SK-N-MC (cell line): ENCODE data around the gene UTP18.

Source experiments
- DNase-seq: peaks from one replicate; pipeline ENCODE4 v3.0.0-alpha.2; 2011; ENCODE audit warnings: low read depth, low spot score
- H3K27ac ChIP-seq: fragments of 200-600 bp; sonication (generic); 2 replicates; pipeline ENCODE4 v1.5.1; 2016; ENCODE audit warnings: mixed run types
- H3K36me3 ChIP-seq: fragments of 200-600 bp; sonication (generic); 2 replicates; pipeline ENCODE4 v1.6.1; 2017; ENCODE audit warnings: antibody characterized with exemption, low read length, mixed read lengths; ENCODE audit not compliant: insufficient read depth
- H3K4me3 ChIP-seq: fragments of 200-600 bp; sonication (generic); 2 replicates; pipeline ENCODE4 v1.5.1; 2016
- H3K9ac ChIP-seq: fragments of 200-600 bp; sonication (generic); 2 replicates; pipeline ENCODE4 v1.8.0; 2017; ENCODE audit warnings: mixed run types, mixed read lengths; ENCODE audit not compliant: insufficient read length
- H3K9me3 ChIP-seq: fragments of 200-600 bp; sonication (generic); 2 replicates; pipeline ENCODE4 v1.6.1; 2017; ENCODE audit warnings: low read depth, mild to moderate bottlenecking, antibody characterized with exemption, low read length, moderate library complexity, mixed read lengths
- EZH2 ChIP-seq: fragments of 200-600 bp; sonication (generic); IDR thresholded peaks from one replicate; pipeline ENCODE4 v1.6.1; 2017; ENCODE audit warnings: antibody characterized with exemption
- FOXP2 ChIP-seq: optimal IDR thresholded peaks from 2 replicates; pipeline ENCODE3; 2011; ENCODE audit warnings: mild to moderate bottlenecking, moderate library complexity; ENCODE audit not compliant: insufficient read depth; ENCODE audit errors: extremely low read length, control extremely low read depth
- POLR2AphosphoS5 ChIP-seq: IDR thresholded peaks from 2 replicates; pipeline ENCODE4 v1.6.1; 2012; ENCODE audit warnings: mild to moderate bottlenecking, low read depth, low read length, borderline replicate concordance

Gene UTP18

GRCh38 chr17:51230306-51230705, 30.0 kb upstream of the UTP18 start:
- DNase-seq = no peak

GRCh38 chr17:51231999-51232398, 28.3 kb upstream of the UTP18 start:
- no peak overlapping the region for H3K27ac ChIP-seq
- 0 out of 2 replicates have a peak, but pooled peaks cover 10% of the 10 kb centered on the region for H3K36me3 ChIP-seq
- H3K9ac ChIP-seq = no peak overlapping the region
- no peaks in the 10 kb centered on the region for H3K9me3 ChIP-seq
- DNase-seq = no peak
- no peak overlapping the region for H3K4me3 ChIP-seq
- TF ChIP-seq FOXP2 (no peak), EZH2 (no peak), POLR2AphosphoS5 (no peak)

More at GRCh38 chr17:51230306-51230705, 30.0 kb upstream of the UTP18 start:
- Histone ChIP-seq H3K9ac (no peak overlapping the region), H3K4me3 (no peak overlapping the region), H3K27ac (no peak overlapping the region; the same call in 1 of the 2 replicates), H3K36me3 (peaks cover 4% of the 10 kb centered on the region; the same call in 1 of the 2 replicates), H3K9me3 (no peaks in the 10 kb centered on the region)
- TF ChIP-seq FOXP2 = no peak
- no peak for TF ChIP-seq POLR2AphosphoS5
- TF ChIP-seq EZH2 = no peak

- H3K4me3 ChIP-seq = no peak overlapping the region
- H3K9ac ChIP-seq = no peak overlapping the region
- peaks cover 19% of the 10 kb centered on the region for H3K36me3 ChIP-seq
- H3K9me3 ChIP-seq = no peaks in the 10 kb centered on the region
- H3K27ac ChIP-seq = no peak overlapping the region
- no peak for DNase-seq
- no peak for TF ChIP-seq POLR2AphosphoS5
These were observed 26.2 kb upstream of the UTP18 start for GRCh38 chr17:51234162-51234561.

- TF ChIP-seq FOXP2 (no peak), POLR2AphosphoS5 (no peak), EZH2 (no peak)
- H3K36me3 ChIP-seq = peaks cover 15% of the 10 kb centered on the region
- no peak overlapping the region for H3K9ac ChIP-seq
- H3K27ac ChIP-seq = no peak overlapping the region
- H3K4me3 ChIP-seq = no peak overlapping the region
- DNase-seq = no peak
- no peaks in the 10 kb centered on the region for H3K9me3 ChIP-seq
These were observed 22.0 kb upstream of the UTP18 start for GRCh38 chr17:51238255-51238887.

GRCh38 chr17:51240275-51240674, 20.1 kb upstream of the UTP18 start:
- H3K27ac ChIP-seq = 0 out of 2 replicates have a peak overlapping the region, but pooled peaks have one; percentile 23
- no peak for DNase-seq
- TF ChIP-seq POLR2AphosphoS5 (no peak), EZH2 (no peak), FOXP2 (no peak)

GRCh38 chr17:51244041-51244440, 16.3 kb upstream of the UTP18 start:
- no peak for TF ChIP-seq FOXP2
- TF ChIP-seq EZH2 = no peak
- TF ChIP-seq POLR2AphosphoS5 = no peak
- DNase-seq = no peak
- H3K36me3 ChIP-seq = peaks cover 8% of the 10 kb centered on the region

More at GRCh38 chr17:51240275-51240674, 20.1 kb upstream of the UTP18 start:
- Histone ChIP-seq H3K4me3 (no peak overlapping the region), H3K9ac (no peak overlapping the region), H3K9me3 (no peaks in the 10 kb centered on the region), H3K36me3 (peaks cover 15% of the 10 kb centered on the region)

GRCh38 chr17:51245535-51245934, 14.8 kb upstream of the UTP18 start:
- H3K4me3 ChIP-seq = no peak overlapping the region
- DNase-seq = no peak
- no peak overlapping the region for H3K9ac ChIP-seq
- no peaks in the 10 kb centered on the region for H3K9me3 ChIP-seq
- H3K36me3 ChIP-seq = peaks cover 12% of the 10 kb centered on the region
- no peak overlapping the region for H3K27ac ChIP-seq
- TF ChIP-seq FOXP2 (no peak), POLR2AphosphoS5 (no peak), EZH2 (no peak)

More at GRCh38 chr17:51244041-51244440, 16.3 kb upstream of the UTP18 start:
- no peak overlapping the region for H3K9ac ChIP-seq
- H3K4me3 ChIP-seq = no peak overlapping the region
- H3K27ac ChIP-seq = no peak overlapping the region
- no peaks in the 10 kb centered on the region for H3K9me3 ChIP-seq

- Histone ChIP-seq H3K27ac (no peak overlapping the region), H3K9ac (no peak overlapping the region), H3K4me3 (no peak overlapping the region), H3K36me3 (peaks cover 57% of the 10 kb centered on the region), H3K9me3 (no peaks in the 10 kb centered on the region)
- DNase-seq = no peak
- TF ChIP-seq EZH2 (no peak), FOXP2 (no peak), POLR2AphosphoS5 (no peak)
These were observed 10.0 kb upstream of the UTP18 start for GRCh38 chr17:51250314-51250840.
